AG04450 (cell line): ENCODE data around the gene EML6. TPM values are rescaled to one million over a fixed set of nuclear protein-coding genes. Genes with fewer than 3 reads are reported as not detected.

Experiments used
- CTCF ChIA-PET: fragments of 300-600, 350-600 bp; formaldehyde crosslinking; extraction: SDS; loops from one replicate; lab custom pipeline; 2022; ENCODE audit warnings: antibody characterized with exemption, inconsistent platforms; lab: Charles Lee
- POLR2A ChIA-PET: fragments of 350-600 bp; formaldehyde crosslinking; extraction: SDS; loops from one replicate; lab custom pipeline; 2021; ENCODE audit warnings: antibody characterized with exemption, inconsistent platforms; lab: Yijun Ruan, JAX
- DNase-seq: peaks from one replicate; pipeline ENCODE4 v3.0.0-alpha.2; 2011; ENCODE audit warnings: low read depth, low spot score
- H3K27ac ChIP-seq: one replicate; pipeline ENCODE4 v1.5.1; 2012; ENCODE audit warnings: low read depth, low read length, control low read depth
- H3K27me3 ChIP-seq: one replicate; pipeline ENCODE4 v1.6.0; 2012; ENCODE audit warnings: low read length; ENCODE audit not compliant: control insufficient read depth, insufficient read depth
- H3K4me3 ChIP-seq: 2 replicates; pipeline ENCODE4 v1.5.1; 2011; ENCODE audit warnings: mild to moderate bottlenecking, low read depth, low read length, control low read depth
- H3K9me3 ChIP-seq: 2 replicates; pipeline ENCODE4 v1.5.1; 2012; ENCODE audit warnings: low read length; ENCODE audit not compliant: control insufficient read depth, insufficient read depth
- CTCF ChIP-seq: IDR thresholded peaks from 2 replicates; pipeline ENCODE4 v1.5.1; 2011; ENCODE audit warnings: low read depth, low read length, control low read depth, inconsistent platforms
- polyA plus RNA-seq: library from polyadenylated mRNA; depleted of rRNA; stranded (reverse); fragments of >200 nt; gene quantifications from 2 replicates; pipeline ENCODE4 v1.2.3, GENCODE V29; 2011

The EML6 gene
- polyA plus RNA-seq, 1 experiment = 0.30 TPM

GRCh38 chr2:54975598-54976492 lies 252.4 kb downstream of the EML6 start:
- CTCF ChIA-PET = interaction anchor here (0.6 to 1.7 kb wide), 4 partner anchors 72 to 199 kb away, joined by 3 to 5 read pairs (median 4); no protein-coding TSS in a partner anchor
- no peak overlapping the region for H3K27ac ChIP-seq
- H3K4me3 ChIP-seq = no peak overlapping the region
- POLR2A ChIA-PET = interaction anchor here (0.7 kb wide), 1 partner anchor 15 kb away, joined by 3 read pairs; no protein-coding TSS in a partner anchor
- no peaks in the 10 kb centered on the region for H3K9me3 ChIP-seq
- no peak for TF ChIP-seq CTCF
- no peak for DNase-seq
- H3K27me3 ChIP-seq = no peaks in the 10 kb centered on the region

- H3K27me3 ChIP-seq = no peaks in the 10 kb centered on the region
- POLR2A ChIA-PET = no interaction called here
These were observed 253.7 kb downstream of the EML6 start for GRCh38 chr2:54977149-54977548.

GRCh38 chr2:54979321-54980044 lies 256.0 kb downstream of the EML6 start:
- no peak for TF ChIP-seq CTCF
- Histone ChIP-seq H3K27ac (no peak overlapping the region), H3K9me3 (no peaks in the 10 kb centered on the region), H3K27me3 (no peaks in the 10 kb centered on the region), H3K4me3 (no peak overlapping the region)
- ChIA-PET POLR2A (interaction anchor here (0.7 to 1.1 kb wide), 2 partner anchors 9 to 21 kb away, joined by 3 read pairs; no protein-coding TSS in a partner anchor), CTCF (interaction anchor here (0.7 to 1.5 kb wide), 3 partner anchors 9 to 196 kb away, joined by 3 to 5 read pairs (median 3); no protein-coding TSS in a partner anchor)
- DNase-seq = no peak

More at GRCh38 chr2:54977149-54977548, 253.7 kb downstream of the EML6 start:
- no peak for TF ChIP-seq CTCF
- Histone ChIP-seq H3K9me3 (no peaks in the 10 kb centered on the region), H3K27ac (no peak overlapping the region), H3K4me3 (no peak overlapping the region)
- DNase-seq = no peak
- CTCF ChIA-PET = interaction anchor here (0.6 to 0.9 kb wide), 2 partner anchors 178 to 191 kb away, joined by 3 to 4 read pairs; no protein-coding TSS in a partner anchor

GRCh38 chr2:54981385-54981784 lies 257.9 kb downstream of the EML6 start:
- no peak for DNase-seq
- Histone ChIP-seq H3K9me3 (no peaks in the 10 kb centered on the region), H3K27me3 (no peaks in the 10 kb centered on the region), H3K27ac (no peak overlapping the region), H3K4me3 (no peak overlapping the region)
- ChIA-PET CTCF (no interaction called here), POLR2A (no interaction called here)
- no peak for TF ChIP-seq CTCF
